Peyer's patch (tissue), 4 donors: ENCODE results near the gene RBM4B. TPM values are rescaled to one million over a fixed set of nuclear protein-coding genes. Genes with fewer than 3 reads are reported as not detected.

ENCODE experiments used
- DNase-seq, 3 donors: peaks; one replicate each; pipeline ENCODE4 v3.0.0-alpha.2; 2017 to 2019
- H3K27ac ChIP-seq, 4 donors: fragments of 200-600 bp; sonication (generic); one replicate each; pipeline ENCODE4 v1.5.1; 2016 to 2019
- H3K27me3 ChIP-seq, 2 donors: fragments of 200-600 bp; sonication (generic); one replicate each; pipeline ENCODE4 v1.5.1; 2019
- H3K36me3 ChIP-seq, 3 donors: fragments of 200-600 bp; sonication (generic); one replicate each; pipeline ENCODE4 v1.5.1; 2016 to 2019
- H3K4me1 ChIP-seq, 4 donors: fragments of 200-600 bp; sonication (generic); one replicate each; pipeline ENCODE4 v1.5.1; 2016 to 2019
- H3K4me3 ChIP-seq, 4 donors: fragments of 200-600 bp; sonication (generic); 1 replicate in 3 of 4; 2 replicates in 1 of 4; pipeline ENCODE4 v1.5.1; 2016 to 2019; ENCODE audit warnings: mild to moderate bottlenecking in 1 of 4
- H3K9me3 ChIP-seq, 4 donors: fragments of 200-600 bp; sonication (generic); one replicate each; pipeline ENCODE4 v1.5.1; 2016 to 2019; ENCODE audit warnings: mild to moderate bottlenecking in 1 of 4
- CTCF ChIP-seq, 6 experiments: fragments of 450-650 bp in 4 of 6; fragments of 200-600 bp in 2 of 6; sonication (generic) in 1 of 6; IDR thresholded peaks; one replicate each; pipeline ENCODE4 v1.5.1; 2017 to 2019; ENCODE audit warnings: antibody characterized with exemption in 6 of 6, mild to moderate bottlenecking in 3 of 6, moderate library complexity in 1 of 6
- POLR2A ChIP-seq, 2 donors: fragments of 450-650 bp; IDR thresholded peaks; one replicate each; pipeline ENCODE4 v1.5.1; 2017; ENCODE audit warnings: antibody characterized with exemption in 2 of 2, mild to moderate bottlenecking in 2 of 2, moderate library complexity in 2 of 2
- total RNA-seq, 4 donors: library from RNA; depleted of rRNA; stranded (reverse); fragments of >200 nt; gene quantifications; one replicate each; pipeline ENCODE4 v1.1.0, GENCODE V29; 2016

Gene RBM4B
- total RNA-seq, 4 donors from 2014 or later, result 15.2 to 33.0 (median 21.7) TPM

DNA sequence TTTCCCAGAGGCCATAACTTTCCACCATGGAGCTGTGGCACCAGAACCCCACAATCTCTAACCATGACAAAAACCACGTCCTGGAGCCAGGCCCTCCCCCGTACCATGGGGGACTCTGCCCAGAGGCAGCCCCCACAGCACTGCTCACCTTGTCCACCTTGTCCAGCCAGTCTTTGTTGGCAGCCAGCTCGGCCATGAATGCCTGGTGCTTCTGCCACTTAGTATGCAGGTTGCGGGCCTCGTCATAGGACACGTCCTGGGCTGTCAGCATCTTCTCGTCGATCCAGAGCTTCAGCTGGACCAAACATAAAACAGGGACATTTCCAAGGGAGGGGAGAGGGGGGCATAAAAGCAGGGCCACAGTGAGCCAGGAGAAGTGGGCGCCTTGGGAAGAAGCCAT lies 20.8 kb upstream of the RBM4B start:
- no peaks in the 10 kb centered on the region for H3K27me3 ChIP-seq

DNA sequence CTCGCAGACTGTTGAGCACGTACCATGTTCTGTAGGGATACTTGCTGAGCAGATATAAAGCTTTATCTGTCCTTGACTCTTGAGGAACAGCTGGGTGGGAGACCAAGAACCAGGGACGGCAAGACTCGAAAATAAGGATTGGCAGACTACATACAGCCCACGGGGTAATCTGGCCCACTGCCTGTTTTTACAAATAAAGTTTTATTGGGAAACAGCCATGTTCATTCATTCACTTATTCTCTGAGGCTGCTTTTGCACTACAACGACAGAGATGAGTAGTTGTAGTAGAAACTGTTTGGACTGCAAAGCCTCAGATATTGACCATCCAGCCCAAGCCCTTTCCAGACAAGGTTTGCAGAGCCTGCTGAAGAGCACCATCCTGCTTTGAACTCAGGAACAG lies 20.3 kb upstream of the RBM4B start:
- Histone ChIP-seq H3K9me3 (no peaks in the 10 kb centered on the region), H3K4me1 (no peaks in the 10 kb centered on the region), H3K36me3 (no peaks in the 10 kb centered on the region), H3K4me3 (no peak overlapping the region), H3K27me3 (no peaks in the 10 kb centered on the region), H3K27ac (no peak overlapping the region)
- TF ChIP-seq CTCF (IDR thresholded peaks at IDR 0.05) (no peak), POLR2A (IDR thresholded peaks at IDR 0.05) (no peak)
- DNase-seq, result no peak

More for the DNA sequence above, 20.8 kb upstream of the RBM4B start:
- no peak for DNase-seq
- no peak for TF ChIP-seq CTCF (IDR thresholded peaks at IDR 0.05)
- TF ChIP-seq POLR2A (IDR thresholded peaks at IDR 0.05), result no peak
- Histone ChIP-seq H3K36me3 (no peaks in the 10 kb centered on the region), H3K4me1 (no peaks in the 10 kb centered on the region), H3K9me3 (no peaks in the 10 kb centered on the region), H3K27ac (no peak overlapping the region), H3K4me3 (no peak overlapping the region)

DNA sequence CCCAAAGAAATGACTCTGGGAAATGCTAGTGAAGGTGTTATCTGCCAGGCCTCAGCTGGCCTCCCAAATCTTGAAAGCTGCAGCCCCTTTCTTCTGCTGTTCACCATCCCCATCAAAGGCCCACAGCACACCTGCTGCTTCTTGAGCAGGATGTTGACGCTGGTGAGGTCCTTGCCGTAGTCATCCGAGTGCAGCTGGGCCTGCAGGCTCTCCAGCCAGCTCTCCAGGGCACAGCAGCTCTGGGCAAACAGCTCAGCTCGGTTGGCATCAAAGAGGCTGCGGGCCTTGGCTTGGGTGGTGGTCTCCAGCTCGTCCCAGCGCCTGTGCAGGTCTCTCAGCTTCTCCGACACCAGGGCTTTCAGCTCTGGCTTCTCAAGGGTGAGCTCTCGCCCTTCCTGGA lies 18.5 kb upstream of the RBM4B start:
- H3K4me3 ChIP-seq, result no peak overlapping the region
- DNase-seq, result no peak
- H3K4me1 ChIP-seq, result no peaks in the 10 kb centered on the region
- no peaks in the 10 kb centered on the region for H3K27me3 ChIP-seq
- no peaks in the 10 kb centered on the region for H3K36me3 ChIP-seq
- H3K9me3 ChIP-seq, result no peaks in the 10 kb centered on the region
- no peak overlapping the region for H3K27ac ChIP-seq
- TF ChIP-seq CTCF (IDR thresholded peaks at IDR 0.05) (no peak), POLR2A (IDR thresholded peaks at IDR 0.05) (no peak)

- Histone ChIP-seq H3K27ac (no peak overlapping the region), H3K4me3 (no peak overlapping the region), H3K36me3 (no peaks in the 10 kb centered on the region), H3K9me3 (no peaks in the 10 kb centered on the region), H3K27me3 (no peaks in the 10 kb centered on the region), H3K4me1 (no peaks in the 10 kb centered on the region)
- DNase-seq, result peak; percentile 86 to 95 (median 91)
- TF ChIP-seq POLR2A (IDR thresholded peaks at IDR 0.05), result no peak
- peak; percentile 81 to 99 (median 98) for TF ChIP-seq CTCF (IDR thresholded peaks at IDR 0.05)
These were observed 17.1 kb upstream of the RBM4B start for GRCh38 chr11:66694732-66695207.

DNA sequence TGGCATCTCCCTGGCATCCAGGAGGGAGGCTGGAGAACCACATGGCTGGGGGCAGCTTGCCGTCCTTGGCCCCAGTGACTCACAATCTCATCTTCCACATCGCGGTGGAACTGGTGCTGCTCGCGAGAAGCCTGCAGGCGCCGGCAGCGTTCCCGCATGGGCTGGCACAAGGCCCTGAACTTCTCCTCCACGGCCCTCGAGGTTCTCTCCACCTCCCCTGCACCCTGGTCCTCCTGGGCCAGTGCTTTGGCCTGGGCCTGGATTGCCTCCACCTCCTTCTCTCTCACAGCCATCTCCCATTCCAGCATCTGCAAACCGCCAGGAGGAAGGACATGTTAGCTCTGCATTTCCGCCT lies 16.3 kb upstream of the RBM4B start:
- no peak overlapping the region for H3K4me3 ChIP-seq
- no peaks in the 10 kb centered on the region for H3K4me1 ChIP-seq
- TF ChIP-seq POLR2A (IDR thresholded peaks at IDR 0.05), result no peak
- DNase-seq, result no peak
- H3K9me3 ChIP-seq, result no peaks in the 10 kb centered on the region
- no peak overlapping the region for H3K27ac ChIP-seq
- no peaks in the 10 kb centered on the region for H3K27me3 ChIP-seq
- H3K36me3 ChIP-seq, result no peaks in the 10 kb centered on the region

DNA sequence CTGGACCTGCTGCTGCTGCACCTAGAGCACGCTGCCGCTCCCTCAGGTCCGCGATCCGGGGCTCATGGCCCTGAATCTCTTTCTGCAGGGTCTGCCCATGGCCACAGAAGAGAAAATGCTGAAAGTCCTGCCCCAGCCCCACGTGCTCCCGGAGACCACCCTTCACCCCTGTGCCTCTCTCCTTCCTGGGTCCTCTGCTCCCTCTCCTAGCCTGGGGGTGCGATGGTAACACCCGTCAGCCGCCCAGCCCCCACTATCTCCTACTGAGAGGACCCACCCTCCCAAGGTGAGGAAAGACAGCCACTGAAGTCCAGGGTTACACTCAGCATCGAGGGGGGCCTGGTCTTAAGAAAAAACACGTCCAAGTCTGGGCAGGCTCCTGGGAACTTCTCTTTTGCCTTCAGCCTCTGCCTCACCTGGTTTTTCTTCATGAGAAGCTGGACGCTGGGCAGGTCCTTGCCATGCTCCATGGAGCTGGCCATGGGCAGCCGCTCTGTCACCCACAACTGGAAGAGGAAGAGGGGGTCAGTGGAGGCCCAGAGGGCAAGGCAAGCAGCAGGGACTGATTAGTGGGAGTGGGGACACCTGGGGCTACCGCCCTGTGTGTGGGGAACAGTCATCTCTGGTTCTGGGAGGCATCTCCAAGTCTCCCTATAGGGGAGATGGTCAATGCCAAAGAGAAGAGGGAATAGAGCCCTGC lies 15.8 kb upstream of the RBM4B start:
- no peaks in the 10 kb centered on the region for H3K9me3 ChIP-seq
- H3K27me3 ChIP-seq, result no peaks in the 10 kb centered on the region
- no peaks in the 10 kb centered on the region for H3K4me1 ChIP-seq
- H3K4me3 ChIP-seq, result no peak overlapping the region
- DNase-seq, result no peak
- no peak overlapping the region for H3K27ac ChIP-seq
- no peaks in the 10 kb centered on the region for H3K36me3 ChIP-seq
- no peak for TF ChIP-seq CTCF (IDR thresholded peaks at IDR 0.05)
- TF ChIP-seq POLR2A (IDR thresholded peaks at IDR 0.05), result no peak
